ENCODE measurements around the gene MIEN1. TPM values are rescaled to one million over a fixed set of nuclear protein-coding genes. Genes with fewer than 3 reads are reported as not detected.
"Not testable (repeated sequence)": the region's sequence is repeated elsewhere in the genome, so short reads cannot be mapped to it uniquely, and the experiment has no call there.

The MIEN1 gene
- total RNA-seq, 4 donors from 2014 or later: 33.9 to 60.8 (median 52.5) TPM

DNA sequence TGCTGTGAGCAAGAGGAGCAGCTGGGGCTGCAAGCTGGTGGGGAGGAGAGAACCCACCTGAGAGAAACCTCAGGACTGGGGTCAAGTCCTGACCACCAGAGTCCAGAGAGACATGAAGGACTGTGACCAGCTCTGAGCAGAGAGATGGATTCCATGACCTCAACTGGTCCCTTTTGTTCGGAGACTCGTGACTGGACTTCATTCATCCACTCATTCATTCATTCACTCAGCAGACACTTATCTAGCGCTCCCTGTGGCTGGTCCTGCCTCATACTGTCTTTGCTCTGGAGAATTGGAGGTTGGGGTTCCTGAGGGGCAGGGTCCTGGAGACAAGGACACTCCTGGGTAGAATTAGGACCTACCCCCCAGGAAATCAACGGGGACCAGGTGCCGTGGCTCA lies 26.4 kb downstream of the MIEN1 start:
- TF ChIP-seq, protein P1, sequence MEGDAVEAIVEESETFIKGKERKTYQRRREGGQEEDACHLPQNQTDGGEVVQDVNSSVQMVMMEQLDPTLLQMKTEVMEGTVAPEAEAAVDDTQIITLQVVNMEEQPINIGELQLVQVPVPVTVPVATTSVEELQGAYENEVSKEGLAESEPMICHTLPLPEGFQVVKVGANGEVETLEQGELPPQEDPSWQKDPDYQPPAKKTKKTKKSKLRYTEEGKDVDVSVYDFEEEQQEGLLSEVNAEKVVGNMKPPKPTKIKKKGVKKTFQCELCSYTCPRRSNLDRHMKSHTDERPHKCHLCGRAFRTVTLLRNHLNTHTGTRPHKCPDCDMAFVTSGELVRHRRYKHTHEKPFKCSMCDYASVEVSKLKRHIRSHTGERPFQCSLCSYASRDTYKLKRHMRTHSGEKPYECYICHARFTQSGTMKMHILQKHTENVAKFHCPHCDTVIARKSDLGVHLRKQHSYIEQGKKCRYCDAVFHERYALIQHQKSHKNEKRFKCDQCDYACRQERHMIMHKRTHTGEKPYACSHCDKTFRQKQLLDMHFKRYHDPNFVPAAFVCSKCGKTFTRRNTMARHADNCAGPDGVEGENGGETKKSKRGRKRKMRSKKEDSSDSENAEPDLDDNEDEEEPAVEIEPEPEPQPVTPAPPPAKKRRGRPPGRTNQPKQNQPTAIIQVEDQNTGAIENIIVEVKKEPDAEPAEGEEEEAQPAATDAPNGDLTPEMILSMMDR (IDR thresholded peaks at IDR 0.05): no peak
- no peak for ATAC-seq (ENCODE audit: low FRiP score)
- no peak for DNase-seq (ENCODE audit: low spot score)

DNA sequence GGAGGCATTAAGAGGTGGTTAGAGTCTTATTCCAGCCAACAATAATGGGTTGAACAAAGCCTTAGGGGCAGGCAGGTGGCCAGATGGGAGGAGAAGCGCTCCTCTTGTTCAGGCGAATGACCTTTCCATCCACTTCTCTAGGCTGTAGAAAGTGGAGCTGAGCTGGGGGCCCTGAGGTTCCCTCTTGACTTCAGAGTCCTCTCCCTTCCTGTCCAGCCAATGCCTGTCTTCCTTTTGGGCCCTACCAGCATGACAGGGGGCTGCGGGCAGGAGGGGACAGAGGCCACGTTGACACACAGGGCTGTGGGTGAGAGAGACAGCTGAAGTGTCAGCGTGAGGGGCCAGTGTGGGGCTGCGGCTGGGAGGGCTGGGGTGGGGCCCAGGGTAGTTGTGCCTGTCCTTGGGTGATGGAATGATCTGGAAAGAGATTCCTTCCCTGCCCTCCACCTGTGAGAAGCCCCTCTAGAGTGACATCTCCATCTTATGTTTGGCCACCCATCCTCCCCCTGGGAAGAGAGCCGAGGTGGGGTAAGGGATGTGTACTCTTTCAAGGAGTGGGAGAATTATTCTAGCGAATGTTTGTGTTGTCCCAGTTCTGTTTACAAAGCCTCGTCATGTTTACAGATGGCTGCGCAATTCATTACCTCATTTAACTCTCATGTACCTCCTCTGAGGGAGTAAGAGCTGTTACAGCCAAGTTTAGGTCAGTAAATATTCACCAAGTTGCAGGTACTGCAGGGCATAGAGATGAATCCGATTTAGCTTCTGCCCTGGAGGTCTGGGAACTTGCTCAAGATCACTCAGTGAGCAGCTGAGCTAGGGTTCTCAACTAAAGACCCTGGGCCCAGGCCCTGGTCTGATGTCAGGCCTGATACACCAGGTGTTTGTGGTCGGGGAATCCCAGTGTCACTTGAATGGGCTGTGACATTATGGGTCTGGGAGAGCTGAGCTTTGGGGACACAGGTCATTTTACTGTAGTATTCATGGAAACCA lies 27.1 kb downstream of the MIEN1 start:
- ATAC-seq (ENCODE audit: low FRiP score) (no peak), DNase-seq (ENCODE audit: low spot score) (no peak)
- TF ChIP-seq, protein P1 (IDR thresholded peaks at IDR 0.05): no peak

- DNase-seq (ENCODE audit: low spot score) (no peak), ATAC-seq (ENCODE audit: low FRiP score) (no peak)
- TF ChIP-seq, protein P1 (IDR thresholded peaks at IDR 0.05): no peak
These were observed 28.4 kb downstream of the MIEN1 start for GRCh38 chr17:39701784-39702422.

GRCh38 chr17:39701012-39701783 lies 29.1 kb downstream of the MIEN1 start:
- ATAC-seq (ENCODE audit: low FRiP score): no peak
- DNase-seq (ENCODE audit: low spot score): no peak
- TF ChIP-seq, protein P1 (IDR thresholded peaks at IDR 0.05): no peak

GRCh38 chr17:39700148-39700987 lies 30.0 kb downstream of the MIEN1 start:
- ATAC-seq (ENCODE audit: low FRiP score) (peak; percentile 38), DNase-seq (ENCODE audit: low spot score) (no peak)
- TF ChIP-seq, protein P1 (IDR thresholded peaks at IDR 0.05): no peak

- ATAC-seq (ENCODE audit: low FRiP score) (peak; percentile 85), DNase-seq (ENCODE audit: low spot score) (no peak)
- TF ChIP-seq, protein P1 (IDR thresholded peaks at IDR 0.05): no peak
These were observed 30.5 kb downstream of the MIEN1 start, which contains the start of gene ERBB2 for GRCh38 chr17:39699818-39700147. Gene ERBB2, plus strand, starts transcription at chr17:39700064. Its CDS starts 175 bp downstream, at chr17:39700239.

GRCh38 chr17:39699157-39699817 lies 31.0 kb downstream of the MIEN1 start:
- DNase-seq (ENCODE audit: low spot score): not testable (repeated sequence)

More at GRCh38 chr17:39699157-39699817, 31.0 kb downstream of the MIEN1 start:
- not testable (repeated sequence) for ATAC-seq (ENCODE audit: low FRiP score)

All from omental fat pad (tissue), 4 donors.